ENCODE measurements around the gene CACNA1D. TPM values are rescaled to one million over a fixed set of nuclear protein-coding genes. Genes with fewer than 3 reads are reported as not detected.
A peak's percentile ranks its signal among the peaks of the same experiment; 100 is the strongest.

Gene CACNA1D
- total and polyA plus RNA-seq, 2 donors (not counting 3 experiments of a cell fraction or from before 2014, with no cell fraction given): 0.06 TPM; not detected in 1

DNA sequence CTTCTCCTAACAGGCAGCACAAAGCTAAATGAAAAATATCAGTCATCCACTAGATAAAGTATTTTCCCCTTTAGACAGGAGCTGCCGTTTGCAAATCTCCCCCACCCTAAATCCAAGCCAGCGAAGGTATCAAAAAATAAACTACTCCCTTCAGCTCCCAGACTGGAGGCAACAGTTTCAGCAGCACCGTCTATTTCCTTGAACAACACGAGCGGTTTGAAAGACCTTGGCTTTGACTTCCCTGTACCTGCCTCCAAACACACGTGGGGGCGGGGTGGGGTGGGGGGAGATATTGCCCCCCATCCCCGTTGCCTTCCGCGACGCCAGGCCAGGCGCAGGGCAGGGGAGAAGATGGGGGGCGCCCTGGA lies 832 bp upstream of the CACNA1D start:
- CTCF ChIA-PET: no interaction called here
- Histone ChIP-seq H3K4me3 (replicated peaks in 1 of 3; ENCODE audit: insufficient read depth in 1 of 3, low read depth in 1 of 3, low read length in 3 of 3) (no peak overlapping the region), H3K27me3 (ENCODE audit: control insufficient read depth in 2 of 2, insufficient read depth in 2 of 2, low read length in 2 of 2) (peaks cover 45 to 65% of the 10 kb centered on the region in 2 experiments), H3K9ac (replicated peaks; ENCODE audit: extremely low read depth, insufficient read depth, low read length) (no peak overlapping the region), H3K4me1 (ENCODE audit: control insufficient read depth, extremely low read depth, insufficient read depth, low read length) (peaks cover 4% of the 10 kb centered on the region), H3K9me3 (replicated peaks; ENCODE audit: control insufficient read depth, insufficient read depth, low read length) (no peaks in the 10 kb centered on the region), H3K79me2 (ENCODE audit: control insufficient read depth, insufficient read depth, low read length) (no peaks in the 10 kb centered on the region), H4K20me1 (replicated peaks; ENCODE audit: control insufficient read depth, extremely low read depth, insufficient read depth, low read length) (no peaks in the 10 kb centered on the region), H3K9me1 (replicated peaks; ENCODE audit: control insufficient read depth, extremely low read depth, insufficient read depth, low read length) (no peaks in the 10 kb centered on the region), H2AFZ (ENCODE audit: low read depth, low read length) (no peak overlapping the region), H3K4me2 (ENCODE audit: insufficient read depth, low read length) (no peak overlapping the region), H3K27ac (ENCODE audit: insufficient read depth, low read depth, low read length) (no peak overlapping the region), H3K36me3 (ENCODE audit: control insufficient read depth in 2 of 2, extremely low read depth in 1 of 2, insufficient read depth in 2 of 2, low read length in 2 of 2) (no peaks in the 10 kb centered on the region)
- intact Hi-C loops (cut with micrococcal nuclease) (no loop called here), dilution Hi-C loops (cut with MboI; ENCODE audit: extremely low pct_ligation_motif_present, low sequenced_read_pairs) (no loop called here)
- no peak for FAIRE-seq
- no TSS peak for BruUV-seq (replicated peaks)
- POLR2A ChIA-PET: no interaction called here
- TF ChIP-seq POLR2A (IDR thresholded peaks at IDR 0.05; ENCODE audit: low read depth, low read length): no peak
- TF ChIP-seq EZH2 (IDR thresholded peaks at IDR 0.05; ENCODE audit: borderline replicate concordance, low read depth, low read length, severe bottlenecking): peak; percentile 3
- DNase-seq (ENCODE audit: low read depth, low spot score): no peak

DNA sequence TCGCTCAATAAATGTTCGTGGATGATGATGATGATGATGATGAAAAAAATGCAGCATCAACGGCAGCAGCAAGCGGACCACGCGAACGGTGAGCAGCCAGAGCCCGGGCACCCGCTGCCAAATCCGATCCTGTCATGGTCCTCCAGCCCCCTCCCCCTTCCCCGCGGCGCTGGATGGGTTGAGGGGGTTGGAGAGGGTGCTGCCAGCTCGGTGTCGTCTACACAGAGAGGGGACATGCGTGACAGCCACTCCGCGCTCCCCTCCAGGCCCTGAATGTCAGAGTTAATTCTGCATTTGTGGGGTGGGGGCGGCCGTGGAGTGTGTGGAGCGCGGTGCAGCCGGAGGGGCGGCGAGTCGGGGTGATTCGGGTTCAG lies 722 bp downstream of the CACNA1D start:
- peaks cover 44 to 58% of the 10 kb centered on the region in 2 experiments for H3K27me3 ChIP-seq (ENCODE audit: control insufficient read depth in 2 of 2, insufficient read depth in 2 of 2, low read length in 2 of 2)
- peaks cover 4% of the 10 kb centered on the region for H3K4me1 ChIP-seq (ENCODE audit: control insufficient read depth, extremely low read depth, insufficient read depth, low read length)
- dilution Hi-C loops (cut with MboI; ENCODE audit: extremely low pct_ligation_motif_present, low sequenced_read_pairs): no loop called here
- H3K27ac ChIP-seq (ENCODE audit: insufficient read depth, low read depth, low read length): no peak overlapping the region
- intact Hi-C loops (cut with micrococcal nuclease): loop anchor here (5.0 kb wide), 1 partner anchor 198 kb away; no protein-coding TSS in a partner anchor
- H4K20me1 ChIP-seq (replicated peaks; ENCODE audit: control insufficient read depth, extremely low read depth, insufficient read depth, low read length): no peaks in the 10 kb centered on the region
- ChIA-PET CTCF (no interaction called here), POLR2A (no interaction called here)
- TF ChIP-seq GATA2 (IDR thresholded peaks at IDR 0.05; ENCODE audit: insufficient read depth, insufficient read length, low read depth, low read length): no peak
- peak; percentile 94 for TF ChIP-seq EZH2 (IDR thresholded peaks at IDR 0.05; ENCODE audit: borderline replicate concordance, low read depth, low read length, severe bottlenecking)
- TF ChIP-seq, protein P1, sequence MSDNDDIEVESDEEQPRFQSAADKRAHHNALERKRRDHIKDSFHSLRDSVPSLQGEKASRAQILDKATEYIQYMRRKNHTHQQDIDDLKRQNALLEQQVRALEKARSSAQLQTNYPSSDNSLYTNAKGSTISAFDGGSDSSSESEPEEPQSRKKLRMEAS (IDR thresholded peaks at IDR 0.05; ENCODE audit: insufficient read depth, insufficient read length): no peak
- H3K36me3 ChIP-seq (ENCODE audit: control insufficient read depth in 2 of 2, extremely low read depth in 1 of 2, insufficient read depth in 2 of 2, low read length in 2 of 2): no peaks in the 10 kb centered on the region
- no peak for FAIRE-seq
- DNase-seq (ENCODE audit: low read depth, low spot score): no peak
- BruUV-seq (replicated peaks): no TSS peak
- no peak overlapping the region for H2AFZ ChIP-seq (ENCODE audit: low read depth, low read length)
- H3K4me3 ChIP-seq (replicated peaks in 1 of 3; ENCODE audit: insufficient read depth in 1 of 3, low read depth in 1 of 3, low read length in 3 of 3): no peak overlapping the region
- no peaks in the 10 kb centered on the region for H3K9me1 ChIP-seq (replicated peaks; ENCODE audit: control insufficient read depth, extremely low read depth, insufficient read depth, low read length)
- H3K79me2 ChIP-seq (ENCODE audit: control insufficient read depth, insufficient read depth, low read length): no peaks in the 10 kb centered on the region
- no peak overlapping the region for H3K9ac ChIP-seq (replicated peaks; ENCODE audit: extremely low read depth, insufficient read depth, low read length)
- no peaks in the 10 kb centered on the region for H3K9me3 ChIP-seq (replicated peaks; ENCODE audit: control insufficient read depth, insufficient read depth, low read length)
- no peak overlapping the region for H3K4me2 ChIP-seq (ENCODE audit: insufficient read depth, low read length)
